ENCODE data around the gene SIGLEC7.

Gene SIGLEC7

DNA sequence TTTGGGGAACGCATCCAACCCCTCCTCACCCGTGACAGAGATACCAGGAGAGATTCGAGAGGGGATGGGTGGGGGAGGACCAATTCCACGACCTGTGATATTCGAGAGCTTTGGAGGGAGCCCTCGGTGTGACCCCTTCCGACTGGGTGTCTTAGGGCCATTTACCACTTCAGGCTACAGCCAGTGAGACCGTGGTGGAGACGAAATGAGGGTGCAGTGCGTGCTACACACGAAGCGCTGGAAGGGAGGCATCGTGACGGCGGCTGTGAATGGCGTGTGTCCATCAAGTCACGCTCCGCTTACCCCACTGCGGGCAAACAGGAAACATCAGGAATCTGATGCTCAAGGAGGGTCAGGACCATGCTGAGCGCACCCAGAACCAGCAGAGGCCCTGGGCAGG is 44.3 kb upstream of the SIGLEC7 start:
- TF ChIP-seq, protein P1, sequence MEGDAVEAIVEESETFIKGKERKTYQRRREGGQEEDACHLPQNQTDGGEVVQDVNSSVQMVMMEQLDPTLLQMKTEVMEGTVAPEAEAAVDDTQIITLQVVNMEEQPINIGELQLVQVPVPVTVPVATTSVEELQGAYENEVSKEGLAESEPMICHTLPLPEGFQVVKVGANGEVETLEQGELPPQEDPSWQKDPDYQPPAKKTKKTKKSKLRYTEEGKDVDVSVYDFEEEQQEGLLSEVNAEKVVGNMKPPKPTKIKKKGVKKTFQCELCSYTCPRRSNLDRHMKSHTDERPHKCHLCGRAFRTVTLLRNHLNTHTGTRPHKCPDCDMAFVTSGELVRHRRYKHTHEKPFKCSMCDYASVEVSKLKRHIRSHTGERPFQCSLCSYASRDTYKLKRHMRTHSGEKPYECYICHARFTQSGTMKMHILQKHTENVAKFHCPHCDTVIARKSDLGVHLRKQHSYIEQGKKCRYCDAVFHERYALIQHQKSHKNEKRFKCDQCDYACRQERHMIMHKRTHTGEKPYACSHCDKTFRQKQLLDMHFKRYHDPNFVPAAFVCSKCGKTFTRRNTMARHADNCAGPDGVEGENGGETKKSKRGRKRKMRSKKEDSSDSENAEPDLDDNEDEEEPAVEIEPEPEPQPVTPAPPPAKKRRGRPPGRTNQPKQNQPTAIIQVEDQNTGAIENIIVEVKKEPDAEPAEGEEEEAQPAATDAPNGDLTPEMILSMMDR (IDR thresholded peaks at IDR 0.05; ENCODE audit: borderline replicate concordance, insufficient read depth, low read depth, low read length), result no peak
- no peak overlapping the region for H3K4me3 ChIP-seq (ENCODE audit: low read depth, low read length)

DNA sequence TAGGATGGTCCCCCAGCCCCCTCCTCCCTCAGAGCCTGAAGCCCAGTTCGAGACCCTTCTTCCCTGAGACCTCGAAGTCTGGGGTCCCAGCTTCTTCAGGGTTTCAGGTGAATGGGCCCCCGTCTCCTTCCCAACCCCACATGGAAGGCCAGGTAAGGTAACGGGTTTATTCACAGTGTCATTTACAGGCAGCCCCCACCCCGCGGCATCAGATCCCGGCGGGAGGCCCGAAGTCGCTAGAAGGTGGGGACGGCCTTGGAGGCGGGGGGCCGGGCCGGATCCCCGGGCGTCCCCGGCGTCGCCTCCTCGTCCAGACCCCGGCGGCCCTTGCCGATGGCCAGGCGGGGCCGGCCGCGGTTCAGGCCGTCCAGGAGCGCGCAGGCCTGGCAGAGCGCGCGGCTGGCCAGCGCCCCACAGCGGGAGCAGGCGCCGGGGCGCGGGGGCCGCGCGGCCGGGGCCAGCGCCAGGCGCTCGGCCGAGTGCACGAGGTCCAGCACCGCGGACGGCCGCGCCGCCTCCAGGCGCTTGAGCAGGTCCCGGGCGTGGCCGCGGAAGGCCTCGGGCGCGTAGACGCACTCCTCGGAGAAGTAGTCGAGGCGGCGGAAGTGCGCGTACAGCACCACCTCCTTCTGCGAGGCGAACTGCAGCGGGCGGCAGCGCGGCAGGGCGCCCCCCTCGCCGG is 43.6 kb upstream of the SIGLEC7 start:
- TF ChIP-seq, protein P1 (IDR thresholded peaks at IDR 0.05; ENCODE audit: borderline replicate concordance, insufficient read depth, low read depth, low read length), result no peak
- H3K4me3 ChIP-seq (ENCODE audit: low read depth, low read length), result no peak overlapping the region

DNA sequence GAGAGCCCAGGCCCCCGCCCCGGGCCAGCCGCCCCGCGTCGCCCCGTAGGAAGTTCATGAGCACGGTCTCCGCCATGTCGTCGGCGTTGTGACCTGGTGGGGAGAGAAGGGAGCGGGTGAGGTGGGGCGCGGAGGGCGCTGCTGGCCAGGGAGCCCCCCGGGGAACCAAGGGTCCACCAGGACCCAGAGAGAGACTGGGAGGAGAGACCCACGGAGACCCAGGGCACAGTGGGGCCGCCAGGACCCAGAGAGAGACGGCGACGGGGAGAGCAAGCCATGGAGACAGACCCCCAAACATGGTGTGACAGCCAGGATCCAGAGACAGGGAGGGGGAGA is 43.1 kb upstream of the SIGLEC7 start:
- TF ChIP-seq, protein P1 (IDR thresholded peaks at IDR 0.05; ENCODE audit: borderline replicate concordance, insufficient read depth, low read depth, low read length), result no peak
- H3K4me3 ChIP-seq (ENCODE audit: low read depth, low read length), result no peak overlapping the region

DNA sequence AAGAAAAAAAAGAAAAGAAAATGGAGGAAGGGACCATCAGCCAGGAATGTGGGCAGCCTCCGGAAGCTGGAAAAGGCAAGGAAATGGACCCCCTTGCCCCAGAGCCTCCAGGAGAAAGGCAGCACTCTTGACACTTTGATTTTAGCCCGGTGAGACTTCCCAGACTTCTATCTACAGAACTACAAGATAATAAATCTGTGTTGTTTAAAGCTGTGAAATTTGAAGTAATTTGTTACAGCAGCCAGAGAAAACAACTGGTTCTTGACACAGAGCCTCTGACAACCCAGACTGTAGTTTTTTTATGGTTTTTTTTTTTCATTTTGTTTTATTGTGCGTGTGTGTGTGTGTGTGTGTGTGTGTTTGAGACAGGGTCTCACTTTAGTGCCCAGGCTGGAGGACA is 41.5 kb upstream of the SIGLEC7 start:
- TF ChIP-seq, protein P1 (IDR thresholded peaks at IDR 0.05; ENCODE audit: borderline replicate concordance, insufficient read depth, low read depth, low read length), result no peak
- H3K4me3 ChIP-seq (ENCODE audit: low read depth, low read length), result no peak overlapping the region

DNA sequence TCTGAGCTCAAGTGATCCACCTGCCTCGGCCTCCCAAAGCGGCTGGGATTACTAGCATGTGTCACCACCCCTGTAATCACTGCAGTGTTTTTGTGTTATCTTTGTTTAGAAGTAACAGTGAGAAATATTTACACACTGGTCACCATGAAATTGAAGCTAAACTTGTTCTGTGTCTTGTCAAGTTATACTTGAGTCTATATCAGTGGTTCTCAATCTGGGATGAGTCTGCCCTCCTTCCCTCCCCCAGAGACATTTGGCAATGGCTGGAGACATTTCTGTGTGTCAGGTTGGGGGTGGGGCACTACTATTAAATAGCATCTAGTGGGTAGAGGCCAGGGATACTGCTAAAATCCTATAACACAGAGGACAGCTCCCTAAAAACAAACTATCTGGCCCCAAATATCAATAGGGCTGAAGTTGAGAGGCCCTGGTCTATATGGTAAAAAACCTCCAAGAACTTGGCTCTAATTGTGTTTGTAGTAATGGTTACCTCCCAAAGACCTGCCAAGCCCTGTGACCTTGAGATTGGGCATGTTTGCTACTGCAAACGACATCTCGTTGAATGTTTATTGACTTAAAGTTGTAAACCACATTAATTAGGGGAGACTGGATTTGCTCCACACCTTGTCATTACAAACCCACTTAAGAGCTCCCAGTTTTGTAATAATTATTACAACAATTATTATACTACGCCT is 40.8 kb upstream of the SIGLEC7 start:
- TF ChIP-seq, protein P1 (IDR thresholded peaks at IDR 0.05; ENCODE audit: borderline replicate concordance, insufficient read depth, low read depth, low read length), result no peak
- no peak overlapping the region for H3K4me3 ChIP-seq (ENCODE audit: low read depth, low read length)

DNA sequence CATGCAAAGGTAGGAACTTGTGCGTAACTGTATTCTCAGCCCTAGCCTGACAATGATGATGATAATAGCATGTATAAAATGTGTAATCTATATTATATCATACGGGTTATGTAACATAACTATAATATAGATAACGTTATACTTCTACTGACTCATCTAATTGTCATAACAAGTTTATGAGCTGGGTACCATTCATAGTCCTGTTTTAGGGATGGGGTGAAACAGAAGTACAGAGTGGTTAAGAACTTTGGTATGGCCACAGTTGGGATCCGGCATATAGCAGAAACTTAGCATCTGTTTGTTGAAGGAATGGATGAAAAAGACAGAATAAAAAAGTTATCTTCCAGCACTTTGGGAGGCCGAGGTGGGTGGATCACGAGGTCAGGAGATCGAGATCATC is 39.1 kb upstream of the SIGLEC7 start:
- TF ChIP-seq, protein P1 (IDR thresholded peaks at IDR 0.05; ENCODE audit: borderline replicate concordance, insufficient read depth, low read depth, low read length), result no peak
- no peak overlapping the region for H3K4me3 ChIP-seq (ENCODE audit: low read depth, low read length)

DNA sequence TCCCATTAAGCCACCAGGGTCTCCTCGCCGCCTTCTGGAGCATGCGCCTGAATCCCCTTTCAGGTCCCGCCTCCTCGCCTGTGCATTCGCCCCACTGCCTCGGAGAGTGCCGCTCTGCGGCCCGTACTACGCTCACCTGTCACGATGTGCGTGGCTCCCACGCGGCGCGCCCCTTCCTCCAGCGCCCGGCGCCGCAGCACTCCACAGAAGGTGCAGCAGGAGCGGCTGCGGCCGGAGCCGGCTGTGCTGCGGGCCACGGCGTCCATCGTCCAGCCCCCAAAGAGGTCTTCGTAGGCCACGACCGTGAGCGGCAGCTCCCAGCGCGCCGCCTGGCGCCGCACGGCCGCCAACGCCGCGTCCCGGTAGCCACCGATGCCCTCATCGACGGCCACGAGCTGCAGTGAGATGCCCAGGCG is 38.2 kb upstream of the SIGLEC7 start:
- H3K4me3 ChIP-seq (ENCODE audit: low read depth, low read length), result no peak overlapping the region
- TF ChIP-seq, protein P1 (IDR thresholded peaks at IDR 0.05; ENCODE audit: borderline replicate concordance, insufficient read depth, low read depth, low read length), result no peak
